Hypothalamus (tissue), 51 donors: ENCODE measurements around the gene TMEM201.

Source experiments
- DNase-seq, 51 donors: peaks; one replicate each; lab custom pipeline; 2025; lab: John Stamatoyannopoulos, UW

TMEM201 gene

DNA sequence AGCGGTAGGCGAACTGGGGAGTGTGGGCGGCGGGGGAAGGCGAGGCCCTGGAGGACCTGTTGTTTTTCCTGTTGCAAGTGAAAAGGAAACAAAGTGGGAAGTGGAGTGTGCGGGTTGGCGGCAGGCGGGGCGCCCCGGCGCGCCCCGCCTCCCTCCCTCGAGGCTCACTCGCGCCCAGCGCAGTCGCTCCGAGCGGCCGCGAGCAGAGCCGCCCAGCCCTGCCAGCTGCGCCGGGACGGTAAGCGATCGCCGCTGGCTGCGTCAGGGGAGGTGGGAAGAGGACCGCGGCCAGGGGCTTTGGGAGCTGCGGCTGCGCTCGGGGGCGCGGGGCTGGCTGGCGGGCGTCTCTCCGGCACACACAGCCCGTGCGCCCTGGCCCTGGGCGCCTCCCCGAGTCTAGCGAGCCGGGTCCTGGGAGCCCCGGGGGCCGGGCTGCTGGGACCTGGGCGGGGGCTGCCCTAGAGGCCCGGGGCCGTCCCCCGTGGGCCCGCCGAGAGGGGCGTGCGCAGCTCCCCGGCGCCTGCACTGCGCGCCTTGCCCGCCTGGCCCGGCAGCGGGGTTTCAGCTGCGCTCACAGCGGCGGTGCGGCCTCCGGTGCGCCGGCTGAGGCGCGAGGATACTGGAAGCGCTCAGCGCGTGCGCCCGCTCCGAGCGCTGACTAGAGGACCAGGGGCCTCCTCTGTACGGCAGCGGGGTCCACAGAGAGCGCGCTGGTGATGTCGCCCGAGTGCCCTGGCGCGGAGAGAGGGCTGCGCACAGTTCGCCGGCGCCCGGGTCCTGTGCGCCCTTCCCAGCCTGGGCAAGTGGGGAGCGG, 63.1 kb downstream of the TMEM201 start, which contains the start of gene PIK3CD:
Gene PIK3CD, plus strand, starts transcription at position 167 of the 814 bp plus-strand sequence. CDS start 58,725 bp downstream, outside the sequence.
- DNase-seq, result peak in 5 of 51 donors; percentile 9 to 32 (median 21)

DNA sequence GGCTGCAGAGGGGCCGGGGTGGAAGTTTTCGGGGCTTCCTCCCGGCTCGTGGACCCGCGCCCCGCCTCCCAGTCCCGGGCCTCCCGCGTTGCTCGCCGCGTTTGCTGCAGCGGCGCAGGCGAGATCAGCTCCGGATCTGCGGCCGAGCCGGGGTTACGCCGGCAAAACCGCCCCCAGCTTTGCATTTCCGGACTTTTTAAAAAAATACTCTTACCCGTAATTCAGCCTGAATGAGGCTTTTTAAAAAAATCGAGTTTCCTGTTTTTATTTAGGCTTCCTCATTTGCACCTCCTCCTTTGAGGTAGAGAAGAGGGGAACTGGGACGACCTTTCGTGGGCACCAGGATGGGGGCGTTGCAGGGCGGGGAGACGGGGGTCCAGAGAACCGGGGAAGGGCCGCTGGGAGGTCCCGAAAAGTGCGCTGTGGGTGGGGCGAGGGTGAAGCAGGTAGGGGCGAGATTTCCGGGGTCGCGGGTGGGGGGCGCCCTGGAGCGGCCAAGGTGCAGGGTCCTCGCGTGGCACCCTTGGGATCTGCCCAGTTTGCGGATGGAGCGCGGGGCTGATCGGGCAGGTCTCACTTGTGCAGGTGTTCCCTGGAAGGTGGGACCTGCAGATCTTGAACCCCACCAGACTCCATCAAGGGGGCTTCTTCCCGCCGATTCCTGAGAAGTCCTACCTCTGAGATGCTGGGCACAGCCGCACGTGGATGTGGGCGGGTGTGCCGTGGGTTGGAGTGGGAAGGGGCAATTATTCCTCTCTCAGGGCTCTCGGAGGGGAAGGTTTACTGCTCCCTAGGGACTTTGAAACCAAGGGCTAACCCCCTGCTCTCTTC, 63.9 kb downstream of the TMEM201 start:
- peak in 2 of 51 donors; percentile 21 to 32 for DNase-seq

DNA sequence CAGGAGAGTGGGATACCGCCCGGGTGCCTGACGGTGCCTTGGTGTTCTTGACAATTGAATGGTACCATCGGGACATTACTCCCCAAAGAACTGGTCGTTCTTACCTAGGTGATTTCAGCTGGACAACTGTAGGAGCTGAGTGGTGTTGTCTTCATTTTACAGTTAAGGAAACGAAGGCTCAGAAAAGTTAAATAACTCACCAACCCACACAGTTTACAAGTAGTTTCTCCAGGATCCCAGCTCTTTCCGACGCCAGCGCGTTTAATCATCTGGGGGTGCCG, 64.4 kb downstream of the TMEM201 start:
- no peak for DNase-seq

DNA sequence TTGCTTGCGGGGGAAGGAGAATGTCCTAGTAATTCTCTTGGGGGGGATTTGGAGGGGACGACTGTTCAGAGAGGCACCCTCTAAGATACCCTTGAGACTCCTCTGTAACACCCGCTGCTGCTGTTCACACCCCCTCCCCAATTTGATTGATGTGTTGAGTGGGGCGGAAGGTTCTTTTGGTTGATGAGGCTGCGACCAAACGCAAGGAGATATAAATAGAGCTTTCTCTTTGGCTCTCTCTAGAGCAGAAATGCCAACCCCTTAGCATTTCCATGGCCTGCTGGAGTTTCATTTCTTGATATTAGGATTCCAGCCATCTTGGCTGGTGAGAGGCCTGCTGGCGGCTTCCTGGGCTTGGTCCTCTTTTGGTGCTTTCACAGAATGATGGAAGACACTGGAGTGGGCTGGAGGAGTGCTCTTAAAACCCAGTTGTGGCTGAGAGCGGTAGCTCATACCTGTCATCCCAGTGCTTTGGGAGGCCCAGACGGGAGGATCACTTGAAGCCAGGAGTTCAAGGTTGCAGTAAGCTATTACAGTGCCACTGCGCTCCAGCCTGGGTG, 64.9 kb downstream of the TMEM201 start:
- DNase-seq, result no peak

DNA sequence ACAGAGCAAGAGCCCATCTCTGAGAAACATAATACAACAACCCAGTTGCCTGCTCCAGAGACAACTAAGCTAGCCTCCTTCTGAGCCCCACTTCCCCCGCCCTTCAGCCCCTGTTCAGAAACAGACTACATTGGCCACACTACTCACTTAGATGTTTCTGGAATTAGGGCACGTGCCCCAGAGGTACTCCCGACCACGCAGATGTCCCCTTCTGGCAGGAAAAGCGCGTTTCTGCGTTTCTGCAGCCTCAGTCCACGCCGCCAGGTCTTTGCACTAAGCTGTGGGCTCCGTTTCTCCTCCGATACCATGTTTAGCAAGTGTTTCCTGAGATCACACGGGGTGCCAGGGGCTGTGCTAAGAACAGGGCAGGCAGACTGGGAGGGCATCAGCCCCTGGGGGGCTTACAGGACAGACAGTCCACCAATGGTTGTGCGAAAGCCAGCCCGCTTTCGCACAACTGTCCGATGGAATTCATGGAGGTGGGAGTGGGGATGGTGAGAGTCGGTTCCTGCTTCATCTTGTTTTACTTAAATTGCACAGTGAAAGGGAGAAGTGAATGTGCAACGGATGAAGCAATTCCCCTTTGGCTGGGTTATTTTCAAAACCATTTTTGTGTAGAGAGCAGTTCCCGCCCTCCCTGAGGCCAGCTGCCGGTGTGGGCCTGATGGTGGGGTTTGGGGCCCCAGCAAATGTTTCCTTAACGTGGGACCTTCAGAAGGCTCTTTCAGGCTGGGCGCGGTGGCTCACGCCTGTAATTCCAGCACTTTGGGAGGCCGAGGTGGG, 65.5 kb downstream of the TMEM201 start:
- peak in 2 of 51 donors; percentile 7 to 40 for DNase-seq

DNA sequence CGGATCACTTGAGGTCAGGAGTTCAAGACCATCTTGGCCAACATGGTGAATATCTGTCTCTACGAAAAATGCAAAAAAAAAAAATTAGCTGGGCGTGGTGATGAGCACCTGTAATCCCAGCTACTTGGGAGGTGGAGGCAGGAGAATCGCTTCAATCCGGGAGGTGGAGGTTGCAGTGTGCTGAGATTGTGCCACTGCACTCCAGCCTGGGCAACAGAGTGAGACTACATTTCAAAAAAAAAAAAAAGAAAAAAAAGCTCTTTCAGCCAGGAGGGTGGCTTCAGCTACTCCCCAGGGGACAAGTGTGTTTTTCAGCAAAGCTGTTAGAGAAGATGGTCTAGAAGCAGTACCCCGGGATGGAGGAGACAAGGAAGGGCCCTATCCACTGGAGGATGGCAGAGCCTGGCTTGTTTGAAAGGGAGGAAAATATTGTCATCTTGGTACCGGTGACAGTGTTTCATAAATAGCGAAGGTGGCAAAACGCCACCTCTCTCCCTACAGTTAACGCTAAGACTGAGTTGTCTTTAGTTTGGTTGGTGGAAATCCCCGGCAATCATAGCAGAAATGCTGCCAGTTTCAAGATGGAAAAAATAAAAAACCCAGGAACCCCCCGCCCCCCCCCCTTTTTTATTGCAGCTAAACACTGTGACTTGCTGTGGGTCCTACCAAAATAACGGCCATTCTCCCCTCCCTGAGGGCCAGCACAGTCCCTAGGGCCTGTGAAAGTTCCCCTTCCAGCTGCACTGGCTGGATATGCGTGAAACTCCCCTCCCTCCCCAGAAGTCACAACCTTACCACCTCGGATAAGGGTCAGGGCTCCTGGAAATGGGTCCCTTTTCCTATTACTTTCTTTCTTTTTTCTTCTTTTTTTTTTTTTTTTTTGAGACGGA, 66.4 kb downstream of the TMEM201 start:
- no peak for DNase-seq

DNA sequence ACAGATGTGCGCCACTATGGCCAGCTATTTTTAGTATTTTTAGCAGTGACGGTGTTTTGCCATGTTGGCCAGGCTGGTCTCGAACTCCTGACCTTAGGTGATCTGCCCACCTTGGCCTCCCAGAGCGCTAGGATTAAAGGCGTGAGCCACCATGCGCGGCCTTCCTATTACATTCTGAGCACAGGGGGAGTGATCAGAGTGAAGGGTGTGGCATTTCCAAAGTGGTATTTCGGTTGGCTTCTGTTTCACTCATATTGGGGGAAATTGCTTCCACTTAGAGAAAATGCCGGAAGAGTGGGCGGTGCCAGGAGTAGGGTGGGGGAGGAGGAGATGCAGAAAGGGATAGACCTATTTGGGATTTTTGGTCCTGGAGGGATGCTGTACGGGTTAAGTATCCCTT, 67.1 kb downstream of the TMEM201 start:
- DNase-seq, result no peak

DNA sequence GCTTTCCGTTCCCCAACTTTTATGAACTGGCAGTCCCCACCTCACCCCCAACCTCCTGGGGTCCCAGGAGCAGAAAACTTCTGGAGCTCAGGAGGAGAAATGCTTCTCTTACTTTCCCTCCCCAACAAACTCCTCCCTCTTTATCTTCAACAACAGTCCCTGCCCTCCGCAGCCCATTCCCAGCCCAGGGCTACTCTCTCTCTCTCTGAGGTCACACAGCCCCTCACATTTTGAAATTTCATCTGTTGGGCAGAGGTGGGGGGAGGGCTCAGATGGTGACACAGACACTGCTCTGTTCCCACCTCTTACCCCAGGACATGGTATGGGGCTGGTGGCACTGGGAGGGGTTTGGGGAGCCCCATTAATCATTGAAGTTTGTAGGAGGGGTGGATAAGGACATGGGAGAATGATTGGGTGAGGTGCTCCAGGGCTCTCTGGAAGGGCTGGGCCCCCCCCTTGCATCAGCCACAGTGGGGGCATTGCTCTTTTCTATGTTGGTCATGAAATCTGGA, 68.9 kb downstream of the TMEM201 start:
- DNase-seq, result no peak

DNA sequence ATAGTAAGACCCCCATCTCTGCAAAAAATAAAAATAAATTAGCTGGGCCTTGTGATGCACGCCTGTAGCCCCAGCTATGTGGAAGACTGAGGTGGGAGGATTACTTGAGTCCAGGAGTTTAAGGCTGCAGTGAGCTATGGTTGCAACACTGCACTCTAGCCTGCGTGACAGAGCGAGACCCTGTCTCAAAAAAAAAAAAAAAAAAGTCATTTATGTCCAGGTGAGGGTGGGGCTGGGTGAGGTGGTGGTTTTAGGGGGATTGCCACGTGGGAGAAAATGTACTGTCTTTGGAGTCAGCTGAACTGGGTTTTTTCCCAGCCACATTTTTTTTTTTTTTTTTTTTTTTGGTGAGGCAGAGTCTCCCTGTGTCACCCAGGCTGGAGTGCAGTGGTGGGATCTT, 69.5 kb downstream of the TMEM201 start:
- DNase-seq, result no peak

DNA sequence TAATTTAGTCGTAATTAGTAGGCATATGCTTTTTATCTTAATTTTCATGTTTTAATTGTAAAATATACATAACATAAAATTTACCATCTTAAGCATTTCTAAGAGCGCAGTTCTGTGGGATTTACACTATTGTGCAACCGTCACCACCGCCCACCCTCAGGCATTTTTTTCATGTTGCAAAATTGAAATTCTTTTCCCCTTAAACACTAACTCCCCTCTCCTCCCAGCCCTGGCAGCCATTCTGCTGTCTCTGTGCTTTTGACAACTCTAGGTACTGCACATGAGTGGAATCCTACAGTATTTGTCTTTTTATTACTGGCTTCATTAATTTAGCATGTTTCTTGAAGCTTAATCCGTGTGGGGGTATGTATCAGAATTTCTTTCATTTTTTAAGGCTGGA, 70.6 kb downstream of the TMEM201 start:
- no peak for DNase-seq

DNA sequence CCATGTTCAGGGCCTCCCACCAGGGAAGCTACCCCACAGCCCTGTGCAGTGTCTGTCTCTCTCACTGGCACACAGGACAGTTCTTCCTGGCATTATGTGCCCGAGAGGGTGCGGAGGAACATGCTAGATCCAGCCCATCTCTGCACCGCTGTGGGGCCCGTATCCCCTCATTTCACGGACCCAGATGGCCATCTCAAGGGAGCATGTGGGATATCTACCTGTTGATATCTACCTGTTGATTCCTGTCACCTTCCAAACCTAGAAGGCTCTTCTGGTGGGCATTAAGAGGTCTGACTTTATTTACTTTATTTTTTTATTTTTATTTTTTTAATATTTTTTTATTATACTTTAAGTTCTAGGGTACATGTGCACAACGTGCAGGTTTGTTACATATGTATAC, 74.5 kb downstream of the TMEM201 start:
- no peak for DNase-seq
